ENCODE measurements around the gene B9D2.

The B9D2 gene

GRCh38 chr19:41308450-41309179 is 55.3 kb downstream of the B9D2 start:
- DNase-seq, result peak; percentile 88

- no peak for DNase-seq
These were observed 55.9 kb downstream of the B9D2 start for GRCh38 chr19:41307954-41308449.

- DNase-seq, result no peak
These were observed 56.7 kb downstream of the B9D2 start for GRCh38 chr19:41307090-41307875.

- DNase-seq, result no peak
These were observed 57.8 kb downstream of the B9D2 start for GRCh38 chr19:41305927-41306793.

GRCh38 chr19:41304706-41305483 is 59.1 kb downstream of the B9D2 start:
- no peak for DNase-seq

All from fibroblast of skin of right biceps (primary cell).